IMR-90 (cell line): ENCODE measurements around the gene ALDH1A2. TPM values are rescaled to one million over a fixed set of nuclear protein-coding genes. Genes with fewer than 3 reads are reported as not detected.

Source experiments
- ATAC-seq: fragments of 200-7000 bp; cut with Tn5 transposase; 2 replicates; pipeline ENCODE4 v1.9.1; 2020; ENCODE audit warnings: low read depth, mild to moderate bottlenecking, moderate library complexity
- BruUV-seq: library from RNA; stranded (reverse); fragments of 400-500 nt; replicated peaks from 2 replicates; lab custom pipeline; 2021; lab: Mats Ljungman, UMichigan
- CTCF ChIA-PET: fragments of 300-600 bp; formaldehyde crosslinking; extraction: SDS; loops from one replicate; lab custom pipeline; 2021; ENCODE audit warnings: antibody characterized with exemption; lab: Yijun Ruan, JAX
- POLR2A ChIA-PET: fragments of 300-600 bp; sonication (Branson Sonifier 250); formaldehyde crosslinking; loops from one replicate; lab custom pipeline; 2022; ENCODE audit warnings: antibody characterized with exemption; ENCODE audit not compliant: unreplicated experiment; lab: Charles Lee
- DNase-seq: peaks from one replicate; pipeline ENCODE4 v3.0.0; 2013
- H2AFZ ChIP-seq: replicated peaks from 2 replicates; pipeline ENCODE3; 2013; ENCODE audit warnings: low read length, mild to moderate bottlenecking; ENCODE audit not compliant: poor library complexity
- H2AK5ac ChIP-seq: 2 replicates; pipeline ENCODE4 v1.6.1; 2013; ENCODE audit warnings: low read depth, low read length, inconsistent platforms
- H2AK9ac ChIP-seq: replicated peaks from 2 replicates; pipeline ENCODE3; 2013; ENCODE audit warnings: mild to moderate bottlenecking, low read depth, low read length, moderate library complexity; ENCODE audit not compliant: poor library complexity
- H2BK120ac ChIP-seq: 2 replicates; pipeline ENCODE4 v1.6.1; 2013; ENCODE audit warnings: low read depth, low read length, inconsistent platforms
- H2BK15ac ChIP-seq: 3 replicates; pipeline ENCODE4 v1.6.1; 2013; ENCODE audit warnings: low read depth, low read length, inconsistent platforms
- H2BK20ac ChIP-seq: 2 replicates; pipeline ENCODE4 v1.6.1; 2013; ENCODE audit warnings: low read depth, mild to moderate bottlenecking, inconsistent platforms, low read length, moderate library complexity
- H2BK5ac ChIP-seq: 2 replicates; pipeline ENCODE4 v1.6.1; 2013; ENCODE audit warnings: mild to moderate bottlenecking, low read depth, low read length, inconsistent platforms; ENCODE audit not compliant: poor library complexity, severe bottlenecking
- H3K14ac ChIP-seq: replicated peaks from 2 replicates; pipeline ENCODE4 v1.6.1; 2013; ENCODE audit warnings: low read depth, low read length, inconsistent platforms
- H3K18ac ChIP-seq: 2 replicates; pipeline ENCODE4 v1.6.1; 2013; ENCODE audit warnings: low read depth, low read length, control low read depth
- H3K23ac ChIP-seq: 2 replicates; pipeline ENCODE4 v1.6.1; 2013; ENCODE audit warnings: low read depth, low read length, inconsistent platforms
- H3K27ac ChIP-seq: 2 replicates; pipeline ENCODE4 v1.5.1; 2013; ENCODE audit warnings: mild to moderate bottlenecking, control low read depth, low read length; ENCODE audit not compliant: insufficient read depth
- H3K27me3 ChIP-seq: 2 replicates; pipeline ENCODE4 v1.6.1; 2013; ENCODE audit warnings: low read length; ENCODE audit not compliant: control insufficient read depth, insufficient read depth
- H3K36me3 ChIP-seq: 2 replicates; pipeline ENCODE4 v1.6.1; 2013; ENCODE audit warnings: low read length, mixed read lengths; ENCODE audit not compliant: control insufficient read depth, insufficient read depth
- H3K4ac ChIP-seq: 2 replicates; pipeline ENCODE4 v1.6.1; 2013; ENCODE audit warnings: low read depth, low read length, inconsistent platforms
- H3K4me1 ChIP-seq: 2 replicates; pipeline ENCODE4 v1.6.1; 2013; ENCODE audit warnings: low read length, mixed read lengths; ENCODE audit not compliant: control insufficient read depth, insufficient read depth
- H3K4me2 ChIP-seq: 2 replicates; pipeline ENCODE4 v1.6.1; 2013; ENCODE audit warnings: low read depth, mild to moderate bottlenecking, control low read depth, low read length, moderate library complexity
- H3K4me3 ChIP-seq: 2 replicates; pipeline ENCODE4 v1.5.1; 2013; ENCODE audit warnings: low read depth, mild to moderate bottlenecking, control low read depth, low read length, moderate library complexity; ENCODE audit not compliant: insufficient read depth
- H3K56ac ChIP-seq: 2 replicates; pipeline ENCODE4 v1.6.1; 2013; ENCODE audit warnings: low read length, inconsistent platforms; ENCODE audit not compliant: insufficient read depth; ENCODE audit errors: extremely low read depth
- H3K79me1 ChIP-seq, 2 experiments: 2 replicates each; pipeline ENCODE4 v1.6.1; 2013; ENCODE audit warnings: low read length in 2 of 2, inconsistent platforms in 1 of 2, low read depth in 1 of 2
- H3K9ac ChIP-seq: 2 replicates; pipeline ENCODE4 v1.6.1; 2013; ENCODE audit warnings: low read depth, low read length, control low read depth
- H3K9me1 ChIP-seq: 2 replicates; pipeline ENCODE4 v1.6.1; 2013; ENCODE audit warnings: low read length, inconsistent platforms; ENCODE audit not compliant: insufficient read depth
- H3K9me3 ChIP-seq: 2 replicates; pipeline ENCODE4 v1.6.1; 2013; ENCODE audit warnings: low read length; ENCODE audit not compliant: control insufficient read depth, insufficient read depth
- H4K20me1 ChIP-seq: 2 replicates; pipeline ENCODE4 v1.6.1; 2013; ENCODE audit warnings: low read length, inconsistent platforms; ENCODE audit not compliant: insufficient read depth
- H4K5ac ChIP-seq: 2 replicates; pipeline ENCODE4 v1.6.1; 2013; ENCODE audit warnings: mild to moderate bottlenecking, low read depth, low read length, control low read depth
- H4K8ac ChIP-seq, 2 experiments: 2 replicates each; pipeline ENCODE4 v1.6.1; 2013; ENCODE audit warnings: low read depth in 2 of 2, low read length in 2 of 2, control low read depth in 1 of 2, inconsistent platforms in 1 of 2
- H4K91ac ChIP-seq: 2 replicates; pipeline ENCODE4 v1.6.1; 2013; ENCODE audit warnings: low read depth, low read length, inconsistent platforms; ENCODE audit not compliant: insufficient read depth
- CTCF ChIP-seq: conservative IDR thresholded peaks from 2 replicates; pipeline ENCODE4 v1.5.1; 2012; ENCODE audit warnings: mild to moderate bottlenecking, low read depth, low read length, improper control_type of control experiment
- FOS ChIP-seq: fragments of 150-350 bp; IDR thresholded peaks from 2 replicates; pipeline ENCODE4 v1.6.1; 2016; ENCODE audit warnings: low read depth, low read length
- MAFK ChIP-seq: IDR thresholded peaks from 2 replicates; pipeline ENCODE4 v1.6.1; 2012; ENCODE audit warnings: low read depth, low read length, improper control_type of control experiment
- POLR2A ChIP-seq: IDR thresholded peaks from 2 replicates; pipeline ENCODE4 v1.6.1; 2012; ENCODE audit warnings: mild to moderate bottlenecking, low read depth, low read length
- WGBS, 2 experiments: methylation state at CpG; one replicate each; pipeline versions ENCODE4 v1.1.5 to v1.1.7; 2013; ENCODE audit warnings: missing lambda C conversion rate in 2 of 2; ENCODE audit not compliant: insufficient read length in 1 of 2; ENCODE audit errors: extremely low coverage in 2 of 2; 5-methylcytosine and 5-hydroxymethylcytosine counted together
- dilution Hi-C: fragments of 300-500 bp; cut with HindIII; formaldehyde crosslinking; loops from one replicate; pipeline ENCODE4 v1.14.3; 2018; ENCODE audit warnings: low sequenced_read_pairs; ENCODE audit not compliant: unreplicated experiment
- in situ Hi-C: fragments of 300-500 bp; cut with MboI; formaldehyde crosslinking; loops from 3 replicates; pipeline ENCODE4 v1.14.3; 2019; ENCODE audit warnings: low sequenced_read_pairs, inconsistent platforms, mixed read lengths
- intact Hi-C: fragments of 100-400 bp; cut with micrococcal nuclease; formaldehyde crosslinking; loops from 2 replicates; pipeline ENCODE4 v1.10.0; 2022
- polyA plus RNA-seq, 3 experiments: library from polyadenylated mRNA; depleted of rRNA; stranded (reverse); fragments of >200 nt; gene quantifications; 2 replicates each; pipeline ENCODE4 v1.2.3, GENCODE V29; 2012; ENCODE audit warnings: low replicate concordance in 1 of 3
- total RNA-seq: library from RNA; depleted of rRNA; stranded (reverse); fragments of >200 nt; gene quantifications from 2 replicates; pipeline ENCODE4 v1.2.3, GENCODE V29; 2012

ALDH1A2 gene
- total and polyA plus RNA-seq, 2 of the 4 experiments (the other 2 are of a cell fraction): not detected

GRCh38 chr15:58049520-58050227 is 15.8 kb downstream of the ALDH1A2 start:
- H4K91ac ChIP-seq: no peak overlapping the region
- dilution Hi-C loops (no loop called here), in situ Hi-C loops (no loop called here), intact Hi-C loops (no loop called here)
- no peak for DNase-seq
- no peak overlapping the region for H3K56ac ChIP-seq
- H2AK9ac ChIP-seq: no peak overlapping the region
- no peak overlapping the region for H3K4me3 ChIP-seq
- no peak overlapping the region for H3K9ac ChIP-seq
- no peak overlapping the region for H2BK15ac ChIP-seq
- H3K79me1 ChIP-seq: no peaks in the 10 kb centered on the region
- no peak overlapping the region for H2BK120ac ChIP-seq
- CTCF ChIA-PET: no interaction called here
- no TSS peak for BruUV-seq
- H3K23ac ChIP-seq: no peak overlapping the region
- no peak overlapping the region for H4K8ac ChIP-seq
- no peaks in the 10 kb centered on the region for H3K4me1 ChIP-seq
- no peak overlapping the region for H3K4ac ChIP-seq
- POLR2A ChIA-PET: no interaction called here
- peaks cover 3% of the 10 kb centered on the region; the same call in 1 of the 2 replicates for H3K27me3 ChIP-seq
- no CpG with 5 or more reads among the region's 3 CpGs for WGBS, 2 experiments
- H3K4me2 ChIP-seq: no peak overlapping the region
- no peaks in the 10 kb centered on the region for H4K20me1 ChIP-seq
- H3K9me1 ChIP-seq: no peaks in the 10 kb centered on the region
- H3K9me3 ChIP-seq: no peaks in the 10 kb centered on the region
- no peak overlapping the region for H2BK5ac ChIP-seq
- no peaks in the 10 kb centered on the region for H3K36me3 ChIP-seq
- TF ChIP-seq POLR2A (no peak), FOS (no peak), CTCF (no peak), MAFK (no peak)
- H2AFZ ChIP-seq: no peak overlapping the region
- ATAC-seq: no peak
- no peak overlapping the region for H2AK5ac ChIP-seq
- no peak overlapping the region for H3K18ac ChIP-seq
- H3K27ac ChIP-seq: no peak overlapping the region
- H2BK20ac ChIP-seq: no peak overlapping the region
- H3K14ac ChIP-seq: no peak overlapping the region
- H4K5ac ChIP-seq: no peak overlapping the region
